Measurements from ENCODE around the gene ADAM33. TPM values are rescaled to one million over a fixed set of nuclear protein-coding genes. Genes with fewer than 3 reads are reported as not detected.

The ADAM33 gene
- total RNA-seq, 2 experiments from 2014 or later: not detected

GRCh38 chr20:3629893-3630292 is 51.9 kb downstream of the ADAM33 start:
- CTCF ChIA-PET: interaction anchor here (0.6 kb wide), 1 partner anchor 316 kb away, joined by 3 read pairs; no protein-coding TSS in a partner anchor
- POLR2A ChIA-PET: no interaction called here

GRCh38 chr20:3628502-3629314 is 53.1 kb downstream of the ADAM33 start:
- POLR2A ChIA-PET: no interaction called here
- CTCF ChIA-PET: no interaction called here

- ChIA-PET POLR2A (no interaction called here), CTCF (no interaction called here)
Observed at GRCh38 chr20:3627476-3627875, 54.3 kb downstream of the ADAM33 start.

GRCh38 chr20:3622406-3622805 is 59.4 kb downstream of the ADAM33 start:
- ChIA-PET POLR2A (no interaction called here), CTCF (no interaction called here)

- POLR2A ChIA-PET: no interaction called here
- CTCF ChIA-PET: no interaction called here
Observed at GRCh38 chr20:3621111-3621510, 60.7 kb downstream of the ADAM33 start.

Other genes starting within 250 kb of the ADAM33 start
- 10 to 100 TPM; 10.9 to 11.6 TPM for gene ATRN, start 211.0 kb downstream of the ADAM33 start, total RNA-seq
- not detected for gene GFRA4, start 18.6 kb downstream of the ADAM33 start, total RNA-seq
- not detected for gene SIGLEC1, start 30.6 kb upstream of the ADAM33 start, total RNA-seq
- gene HSPA12B, start 50.7 kb upstream of the ADAM33 start, total RNA-seq: not detected
- gene ADISSP, start 85.7 kb upstream of the ADAM33 start, total RNA-seq: 10 to 100 TPM; 72.3 to 72.4 TPM
- gene SPEF1, start 99.4 kb upstream of the ADAM33 start, total RNA-seq: under 1 TPM in 1 of 2 experiments, not detected in 1; 0.10 TPM
- 10 to 100 TPM; 65.5 to 68.2 TPM for gene CENPB, start 104.7 kb upstream of the ADAM33 start, total RNA-seq
- gene CDC25B, start 114.3 kb upstream of the ADAM33 start, total RNA-seq: 10 to 100 TPM; 58.6 to 58.8 TPM
- gene AP5S1, start 138.5 kb upstream of the ADAM33 start, total RNA-seq: 10 to 100 TPM; 13.6 to 15.2 TPM
- gene MAVS, start 164.8 kb upstream of the ADAM33 start, total RNA-seq: 10 to 100 TPM; 32.4 to 33.0 TPM
- gene PANK2, start 207.4 kb upstream of the ADAM33 start, total RNA-seq: 10 to 100 TPM; 55.0 to 55.1 TPM